Measurements from ENCODE around the gene CCHCR1. TPM values are rescaled to one million over a fixed set of nuclear protein-coding genes. Genes with fewer than 3 reads are reported as not detected.

CCHCR1 gene
- total RNA-seq, 1 donor from 2014 or later: 23.2 TPM

- no peaks in the 10 kb centered on the region for H3K79me2 ChIP-seq (ENCODE audit: low read depth)
Observed at GRCh38 chr6:31144970-31145340, 12.6 kb downstream of the CCHCR1 start.

GRCh38 chr6:31144296-31144969, 13.2 kb downstream of the CCHCR1 start:
- Mint-ChIP-seq H3K4me3 (peak overlapping the region; percentile 38), H3K27me3 (ENCODE audit: insufficient read depth, low read depth) (peaks cover 4% of the 10 kb centered on the region), H3K27ac (no peak overlapping the region), H3K4me1 (peaks cover 23% of the 10 kb centered on the region), H3K36me3 (peaks cover 14% of the 10 kb centered on the region), H3K9me3 (peaks cover 3% of the 10 kb centered on the region)
- no peak for DNase-seq (ENCODE audit: low spot score)
- TF ChIP-seq EZH2 (IDR thresholded peaks at IDR 0.05) (no peak), EZH2phosphoT487 (IDR thresholded peaks at IDR 0.05) (no peak), CTCF (IDR thresholded peaks at IDR 0.05) (no peak)
- no peak overlapping the region for H3K4me2 ChIP-seq
- H3K9me3 ChIP-seq (ENCODE audit: low read depth): no peaks in the 10 kb centered on the region
- H4K20me1 ChIP-seq (ENCODE audit: low read depth): no peaks in the 10 kb centered on the region
- H3K27me3 ChIP-seq: no peaks in the 10 kb centered on the region
- H3K79me2 ChIP-seq (ENCODE audit: low read depth): no peaks in the 10 kb centered on the region
- peaks cover 17% of the 10 kb centered on the region for H3F3A ChIP-seq (ENCODE audit: low read depth)
- no peak overlapping the region for H2AFZ ChIP-seq (replicated peaks)
- H3K9ac ChIP-seq: no peak overlapping the region
- peaks cover 16% of the 10 kb centered on the region for H3K4me1 ChIP-seq
- no peak overlapping the region for H3K4me3 ChIP-seq
- H3K36me3 ChIP-seq: no peaks in the 10 kb centered on the region
- no peak overlapping the region for H3K27ac ChIP-seq

More at GRCh38 chr6:31144970-31145340, 12.6 kb downstream of the CCHCR1 start:
- no peak overlapping the region for H3K4me3 ChIP-seq
- H3K9ac ChIP-seq: no peak overlapping the region
- TF ChIP-seq CTCF (IDR thresholded peaks at IDR 0.05) (no peak), EZH2 (IDR thresholded peaks at IDR 0.05) (no peak), EZH2phosphoT487 (IDR thresholded peaks at IDR 0.05) (no peak)
- Mint-ChIP-seq H3K36me3 (peaks cover 14% of the 10 kb centered on the region), H3K9me3 (no peaks in the 10 kb centered on the region), H3K27me3 (ENCODE audit: insufficient read depth, low read depth) (peaks cover 2% of the 10 kb centered on the region), H3K27ac (no peak overlapping the region), H3K4me1 (peaks cover 17% of the 10 kb centered on the region), H3K4me3 (no peak overlapping the region)
- H3K4me1 ChIP-seq: peaks cover 16% of the 10 kb centered on the region
- peaks cover 17% of the 10 kb centered on the region for H3F3A ChIP-seq (ENCODE audit: low read depth)
- no peak for DNase-seq (ENCODE audit: low spot score)
- no peak overlapping the region for H3K4me2 ChIP-seq
- H3K36me3 ChIP-seq: no peaks in the 10 kb centered on the region
- H2AFZ ChIP-seq (replicated peaks): no peak overlapping the region
- H3K27me3 ChIP-seq: no peaks in the 10 kb centered on the region
- H4K20me1 ChIP-seq (ENCODE audit: low read depth): no peaks in the 10 kb centered on the region
- H3K27ac ChIP-seq: no peak overlapping the region
- no peaks in the 10 kb centered on the region for H3K9me3 ChIP-seq (ENCODE audit: low read depth)

GRCh38 chr6:31143148-31143547, 14.5 kb downstream of the CCHCR1 start:
- H3K9me3 ChIP-seq (ENCODE audit: low read depth): no peaks in the 10 kb centered on the region
- peaks cover 4% of the 10 kb centered on the region for H3K27me3 Mint-ChIP-seq (ENCODE audit: insufficient read depth, low read depth)
- no peaks in the 10 kb centered on the region for H3K27me3 ChIP-seq
- H3F3A ChIP-seq (ENCODE audit: low read depth): peaks cover 17% of the 10 kb centered on the region
- H3K9me3 Mint-ChIP-seq: peaks cover 3% of the 10 kb centered on the region
- DNase-seq (ENCODE audit: low spot score): peak; percentile 70
- H3K4me3 Mint-ChIP-seq: no peak overlapping the region
- H3K79me2 ChIP-seq (ENCODE audit: low read depth): no peaks in the 10 kb centered on the region
- H3K36me3 ChIP-seq: no peaks in the 10 kb centered on the region
- peaks cover 23% of the 10 kb centered on the region for H3K4me1 Mint-ChIP-seq
- H3K9ac ChIP-seq: no peak overlapping the region
- H3K4me2 ChIP-seq: no peak overlapping the region
- TF ChIP-seq EZH2 (IDR thresholded peaks at IDR 0.05): no peak
- no peak for TF ChIP-seq EZH2phosphoT487 (IDR thresholded peaks at IDR 0.05)
- no peak for TF ChIP-seq CTCF (IDR thresholded peaks at IDR 0.05)
- peaks cover 12% of the 10 kb centered on the region for H3K36me3 Mint-ChIP-seq
- H3K27ac ChIP-seq: no peak overlapping the region
- peaks cover 16% of the 10 kb centered on the region for H3K4me1 ChIP-seq
- no peak overlapping the region for H3K4me3 ChIP-seq
- H3K27ac Mint-ChIP-seq: no peak overlapping the region
- no peak overlapping the region for H2AFZ ChIP-seq (replicated peaks)
- no peaks in the 10 kb centered on the region for H4K20me1 ChIP-seq (ENCODE audit: low read depth)

Data from neural progenitor cell (in vitro differentiated cells).